Anterior cingulate cortex (tissue), 58 donors: ENCODE results near the gene MYH15.
"Not testable (repeated sequence)": the region's sequence is repeated elsewhere in the genome, so short reads cannot be mapped to it uniquely, and the experiment has no call there.

Source experiments
- DNase-seq, 58 donors: peaks; one replicate each; lab custom pipeline; 2025; lab: John Stamatoyannopoulos, UW

The MYH15 gene

GRCh38 chr3:108393128-108393900 is 117.1 kb downstream of the MYH15 start:
- DNase-seq, result no peak

- peak in 3 of 58 donors; percentile 19 to 36 (median 25) for DNase-seq
Measured at GRCh38 chr3:108391917-108392593, 118.3 kb downstream of the MYH15 start.

- DNase-seq, result no peak
Measured at GRCh38 chr3:108389372-108389771, 121.0 kb downstream of the MYH15 start.

GRCh38 chr3:108388136-108389132 is 122.0 kb downstream of the MYH15 start:
- peak in 27 of 58 donors; percentile 7 to 81 (median 35) for DNase-seq

- no peak for DNase-seq
Measured at GRCh38 chr3:108387063-108387462, 123.3 kb downstream of the MYH15 start.

GRCh38 chr3:108383306-108383705 is 127.1 kb downstream of the MYH15 start:
- no peak for DNase-seq

GRCh38 chr3:108381529-108382140 is 128.8 kb downstream of the MYH15 start:
- no peak for DNase-seq

GRCh38 chr3:108380128-108380795 is 130.1 kb downstream of the MYH15 start:
- peak in 4 of 58 donors; percentile 7 to 50 (median 25) for DNase-seq

GRCh38 chr3:108378952-108379342 is 131.4 kb downstream of the MYH15 start:
- DNase-seq, result not testable (repeated sequence)

- no peak for DNase-seq
Measured at GRCh38 chr3:108378153-108378951, 132.0 kb downstream of the MYH15 start.

GRCh38 chr3:108377384-108377783 is 133.0 kb downstream of the MYH15 start:
- DNase-seq, result no peak

GRCh38 chr3:108376026-108376425 is 134.4 kb downstream of the MYH15 start:
- no peak for DNase-seq

- DNase-seq, result no peak
Measured at GRCh38 chr3:108359011-108359410, 151.4 kb downstream of the MYH15 start.

GRCh38 chr3:108357042-108357441 is 153.4 kb downstream of the MYH15 start:
- no peak for DNase-seq

- DNase-seq, result no peak
Measured at GRCh38 chr3:108354562-108354961, 155.8 kb downstream of the MYH15 start.

- no peak for DNase-seq
Measured at GRCh38 chr3:108352176-108352575, 158.2 kb downstream of the MYH15 start.

- DNase-seq, result peak in 1 of 58 donors; percentile 8
Measured at GRCh38 chr3:108346301-108347227, 163.8 kb downstream of the MYH15 start.
